ENCODE data around the gene FN1. TPM values are rescaled to one million over a fixed set of nuclear protein-coding genes. Genes with fewer than 3 reads are reported as not detected.
A peak's percentile ranks its signal among the peaks of the same experiment; 100 is the strongest.

FN1 gene
- total and polyA plus RNA-seq, 5 donors from 2014 or later = 0.45 to 0.89 (median 0.78) TPM; not detected in 1

DNA sequence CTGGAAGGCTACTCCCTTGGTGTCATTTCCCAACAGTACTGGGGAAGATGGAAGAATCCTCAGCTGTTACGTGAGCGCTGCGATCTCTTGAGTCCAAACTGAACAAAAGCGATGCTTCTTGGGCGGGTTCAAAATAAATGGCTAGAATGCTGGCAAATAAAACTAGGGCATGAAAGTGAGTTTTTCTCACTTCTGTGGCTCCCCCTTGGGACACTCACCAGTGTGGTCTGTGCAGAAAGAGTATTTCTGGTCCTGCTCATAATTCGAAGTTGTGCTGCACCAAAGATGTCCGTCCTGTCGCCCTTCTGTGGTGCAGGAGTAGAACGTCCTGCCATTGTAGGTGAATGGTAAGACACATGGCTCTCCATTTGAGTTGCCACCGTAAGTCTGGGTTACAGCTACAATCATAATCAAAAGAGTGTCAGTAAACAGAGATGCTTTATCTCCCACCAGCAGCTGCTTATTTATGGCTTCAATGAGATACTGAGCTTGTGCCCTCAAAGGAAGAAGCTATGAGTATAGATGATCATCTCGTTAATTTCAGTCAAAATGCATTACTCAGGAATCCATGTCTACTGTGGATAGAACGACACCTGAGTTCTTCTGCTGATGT, 11.8 kb downstream of the FN1 start:
- Histone ChIP-seq H3K27me3 (ENCODE audit: control insufficient read depth, insufficient read depth, low read length) (peaks cover 6% of the 10 kb centered on the region), H3K4me1 (ENCODE audit: control insufficient read depth, insufficient read depth, low read length, poor library complexity, severe bottlenecking) (no peaks in the 10 kb centered on the region), H3K27ac (ENCODE audit: insufficient read depth, low read length, poor library complexity, severe bottlenecking) (no peak overlapping the region), H3K36me3 (ENCODE audit: control insufficient read depth, insufficient read depth, low read length) (no peaks in the 10 kb centered on the region), H3K4me3 (ENCODE audit: low read depth, low read length) (no peak overlapping the region), H3K9me3 (ENCODE audit: control insufficient read depth in 2 of 2, low read length in 2 of 2) (no peaks in the 10 kb centered on the region)
- DNase-seq = no peak
- Mint-ChIP-seq H3K36me3 (no peaks in the 10 kb centered on the region), H3K4me3 (no peak overlapping the region), H3K9me3 (peaks cover 0 to 2% (median 0%) of the 10 kb centered on the region in 7 donors), H3K27ac (no peak overlapping the region), H3K27me3 (peaks cover 11% of the 10 kb centered on the region), H3K4me1 (no peaks in the 10 kb centered on the region)
- ATAC-seq (ENCODE audit: low read depth in 2 of 2) = no peak

DNA sequence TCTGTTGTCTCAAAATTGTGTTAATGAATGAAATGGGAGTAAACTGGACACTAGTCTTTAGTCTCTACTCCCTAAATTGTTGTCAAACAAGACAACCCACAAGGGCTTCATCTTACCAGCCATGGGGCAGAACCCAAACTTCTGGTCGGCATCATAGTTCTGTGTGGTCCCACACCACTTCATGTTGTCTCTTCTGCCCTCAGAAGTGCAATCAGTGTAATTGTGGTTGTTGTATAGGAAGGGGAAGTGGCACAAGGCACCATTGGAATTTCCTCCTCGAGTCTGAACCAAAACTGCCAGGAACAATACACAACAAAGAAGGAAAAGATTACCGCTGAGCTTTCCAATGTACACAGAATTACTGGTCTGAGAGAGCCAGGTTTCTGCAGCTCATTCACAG, 12.6 kb downstream of the FN1 start:
- H3K4me1 Mint-ChIP-seq = no peaks in the 10 kb centered on the region
- H3K9me3 Mint-ChIP-seq = peaks cover 0 to 2% (median 0%) of the 10 kb centered on the region in 7 donors
- Histone ChIP-seq H3K27me3 (ENCODE audit: control insufficient read depth, insufficient read depth, low read length) (peaks cover 4% of the 10 kb centered on the region), H3K9me3 (ENCODE audit: control insufficient read depth in 2 of 2, low read length in 2 of 2) (no peaks in the 10 kb centered on the region), H3K27ac (ENCODE audit: insufficient read depth, low read length, poor library complexity, severe bottlenecking) (no peak overlapping the region), H3K4me3 (ENCODE audit: low read depth, low read length) (no peak overlapping the region), H3K36me3 (ENCODE audit: control insufficient read depth, insufficient read depth, low read length) (no peaks in the 10 kb centered on the region), H3K4me1 (ENCODE audit: control insufficient read depth, insufficient read depth, low read length, poor library complexity, severe bottlenecking) (no peaks in the 10 kb centered on the region)
- no peaks in the 10 kb centered on the region for H3K36me3 Mint-ChIP-seq
- H3K27ac Mint-ChIP-seq = no peak overlapping the region
- H3K4me3 Mint-ChIP-seq = no peak overlapping the region
- DNase-seq = no peak
- peaks cover 5% of the 10 kb centered on the region for H3K27me3 Mint-ChIP-seq
- ATAC-seq (ENCODE audit: low read depth in 2 of 2) = no peak

DNA sequence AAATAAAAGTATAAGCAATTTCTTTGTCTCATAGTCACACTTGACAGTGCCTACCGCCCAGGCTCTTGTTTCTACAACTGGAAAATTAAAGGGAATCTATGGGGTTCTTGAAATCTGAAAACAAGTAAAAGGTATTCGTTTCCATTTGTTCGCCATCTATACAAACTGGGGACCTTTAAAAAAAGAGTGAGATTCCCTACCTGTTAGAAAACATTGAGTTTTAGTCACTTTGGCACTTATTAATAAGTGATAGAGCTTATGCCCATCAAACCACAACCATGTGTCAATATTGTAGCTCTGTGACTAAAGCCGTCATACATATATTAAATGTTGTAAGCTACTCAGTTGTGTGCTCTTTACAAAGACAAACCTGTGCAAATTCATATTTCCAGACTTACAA, 13.2 kb downstream of the FN1 start:
- Mint-ChIP-seq H3K9me3 (peaks cover 0 to 2% (median 0%) of the 10 kb centered on the region in 7 donors), H3K27ac (no peak overlapping the region), H3K27me3 (peaks cover 5% of the 10 kb centered on the region), H3K4me3 (no peak overlapping the region), H3K4me1 (no peaks in the 10 kb centered on the region), H3K36me3 (no peaks in the 10 kb centered on the region)
- Histone ChIP-seq H3K4me3 (ENCODE audit: low read depth, low read length) (no peak overlapping the region), H3K9me3 (ENCODE audit: control insufficient read depth in 2 of 2, low read length in 2 of 2) (no peaks in the 10 kb centered on the region), H3K27ac (ENCODE audit: insufficient read depth, low read length, poor library complexity, severe bottlenecking) (no peak overlapping the region), H3K27me3 (ENCODE audit: control insufficient read depth, insufficient read depth, low read length) (peaks cover 2% of the 10 kb centered on the region), H3K36me3 (ENCODE audit: control insufficient read depth, insufficient read depth, low read length) (no peaks in the 10 kb centered on the region), H3K4me1 (ENCODE audit: control insufficient read depth, insufficient read depth, low read length, poor library complexity, severe bottlenecking) (no peaks in the 10 kb centered on the region)
- ATAC-seq (ENCODE audit: low read depth in 2 of 2) (no peak), DNase-seq (no peak)

DNA sequence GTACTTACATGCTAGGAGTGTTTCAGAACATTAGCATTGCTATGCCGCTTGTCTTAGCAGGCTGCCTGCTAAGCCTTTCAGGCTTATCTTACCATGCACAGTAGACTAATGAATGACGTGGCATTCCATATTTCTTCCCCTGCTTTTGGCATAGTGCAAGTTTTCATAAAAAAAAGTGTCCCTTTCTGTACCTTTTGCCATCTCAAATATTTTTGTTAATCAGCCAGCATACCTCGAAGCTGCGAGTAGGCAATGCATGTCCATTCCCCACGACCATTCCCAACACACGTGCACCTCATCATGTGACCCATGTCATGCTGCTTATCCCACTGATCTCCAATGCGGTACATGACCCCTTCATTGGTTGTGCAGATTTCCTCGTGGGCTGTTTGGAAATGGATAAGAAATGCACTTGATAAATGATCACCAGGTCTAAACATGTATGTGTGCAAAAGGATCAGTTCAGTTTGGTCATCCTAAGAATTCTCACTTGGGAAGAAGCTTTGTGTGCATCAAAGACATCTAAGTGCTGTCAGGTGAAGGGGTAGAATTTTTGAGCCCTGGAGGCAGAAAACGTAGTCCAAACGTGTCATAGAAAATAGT, 13.9 kb downstream of the FN1 start:
- Mint-ChIP-seq H3K4me3 (no peak overlapping the region), H3K4me1 (no peaks in the 10 kb centered on the region), H3K9me3 (peaks cover 0 to 2% (median 0%) of the 10 kb centered on the region in 7 donors), H3K27ac (no peak overlapping the region), H3K36me3 (no peaks in the 10 kb centered on the region), H3K27me3 (peaks cover 10% of the 10 kb centered on the region)
- Histone ChIP-seq H3K36me3 (ENCODE audit: control insufficient read depth, insufficient read depth, low read length) (no peaks in the 10 kb centered on the region), H3K27ac (ENCODE audit: insufficient read depth, low read length, poor library complexity, severe bottlenecking) (no peak overlapping the region), H3K27me3 (ENCODE audit: control insufficient read depth, insufficient read depth, low read length) (peaks cover 2% of the 10 kb centered on the region), H3K4me1 (ENCODE audit: control insufficient read depth, insufficient read depth, low read length, poor library complexity, severe bottlenecking) (no peaks in the 10 kb centered on the region), H3K9me3 (ENCODE audit: control insufficient read depth in 2 of 2, low read length in 2 of 2) (no peaks in the 10 kb centered on the region), H3K4me3 (ENCODE audit: low read depth, low read length) (no peak overlapping the region)
- no peak for ATAC-seq (ENCODE audit: low read depth in 2 of 2)
- DNase-seq = no peak

DNA sequence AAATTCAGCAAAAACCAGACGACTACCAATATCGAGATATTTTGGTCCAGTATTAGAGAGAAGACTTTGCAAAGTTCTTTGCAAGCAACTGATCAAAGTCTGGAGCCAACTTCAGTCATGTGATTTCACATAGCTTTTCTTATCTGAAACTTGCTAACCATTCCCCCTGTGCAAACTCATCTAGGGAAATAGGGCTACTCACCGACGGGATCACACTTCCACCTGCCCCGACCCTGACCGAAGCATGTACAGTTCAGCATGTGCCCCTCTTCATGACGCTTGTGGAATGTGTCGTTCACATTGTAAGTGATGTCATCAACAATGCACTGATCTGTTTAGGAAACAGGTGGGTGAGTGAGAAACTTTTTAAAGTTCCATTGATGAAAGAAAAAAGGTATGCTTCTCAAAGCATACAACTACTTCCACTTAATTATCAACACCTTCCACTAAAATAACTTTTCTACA, 15.4 kb downstream of the FN1 start:
- H3K9me3 Mint-ChIP-seq = no peaks in the 10 kb centered on the region
- DNase-seq (no peak), ATAC-seq (ENCODE audit: low read depth in 2 of 2) (no peak)
- H3K27me3 Mint-ChIP-seq = peaks cover 10% of the 10 kb centered on the region
- H3K27ac Mint-ChIP-seq = no peak overlapping the region
- Histone ChIP-seq H3K27ac (ENCODE audit: insufficient read depth, low read length, poor library complexity, severe bottlenecking) (no peak overlapping the region), H3K9me3 (ENCODE audit: control insufficient read depth in 2 of 2, low read length in 2 of 2) (no peaks in the 10 kb centered on the region), H3K36me3 (ENCODE audit: control insufficient read depth, insufficient read depth, low read length) (no peaks in the 10 kb centered on the region), H3K4me1 (ENCODE audit: control insufficient read depth, insufficient read depth, low read length, poor library complexity, severe bottlenecking) (no peaks in the 10 kb centered on the region), H3K4me3 (ENCODE audit: low read depth, low read length) (no peak overlapping the region), H3K27me3 (ENCODE audit: control insufficient read depth, insufficient read depth, low read length) (peaks cover 2% of the 10 kb centered on the region)
- H3K4me1 Mint-ChIP-seq = no peaks in the 10 kb centered on the region
- H3K4me3 Mint-ChIP-seq = no peak overlapping the region
- no peaks in the 10 kb centered on the region for H3K36me3 Mint-ChIP-seq

DNA sequence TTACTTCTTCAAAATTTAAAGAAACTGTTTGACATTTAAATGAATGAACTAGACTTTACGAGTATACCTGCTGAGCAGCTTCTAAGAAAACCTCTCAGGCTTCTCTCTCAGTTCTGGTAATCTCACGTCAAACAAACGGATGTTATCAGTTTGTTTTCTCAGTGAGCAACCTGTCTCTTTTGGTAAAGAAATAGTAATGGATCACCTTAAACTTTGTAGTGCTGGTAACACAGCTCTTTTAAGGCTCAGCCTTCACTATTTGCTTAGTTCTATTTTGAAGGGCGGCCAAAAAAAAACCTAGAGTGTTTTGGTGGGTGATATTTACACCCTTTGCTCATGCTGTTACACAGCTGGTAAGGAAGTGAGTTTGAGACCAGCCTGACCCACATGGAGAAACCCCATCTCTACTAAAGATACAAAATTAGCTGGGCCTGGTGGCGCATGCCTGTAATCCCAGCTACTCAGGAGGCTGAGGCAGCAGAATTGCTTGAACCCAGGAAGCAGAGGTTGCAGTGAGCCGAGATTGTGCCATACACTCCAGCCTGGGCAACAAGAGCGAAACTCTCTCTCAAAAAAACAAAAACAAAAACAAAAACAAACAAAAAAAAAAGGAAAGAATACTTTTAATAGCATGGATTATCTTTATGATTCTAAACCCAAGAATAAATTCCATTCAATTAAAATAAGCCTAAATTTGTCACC, 15.9 kb downstream of the FN1 start:
- H3K27ac ChIP-seq (ENCODE audit: insufficient read depth, low read length, poor library complexity, severe bottlenecking) = no peak overlapping the region
- H3K36me3 ChIP-seq (ENCODE audit: control insufficient read depth, insufficient read depth, low read length) = no peaks in the 10 kb centered on the region
- DNase-seq (peak in 1 of 3 donors; percentile 60), ATAC-seq (ENCODE audit: low read depth in 2 of 2) (no peak)
- H3K4me1 Mint-ChIP-seq = no peaks in the 10 kb centered on the region
- H3K27me3 ChIP-seq (ENCODE audit: control insufficient read depth, insufficient read depth, low read length) = peaks cover 2% of the 10 kb centered on the region
- H3K9me3 ChIP-seq (ENCODE audit: control insufficient read depth in 2 of 2, low read length in 2 of 2) = no peaks in the 10 kb centered on the region
- H3K9me3 Mint-ChIP-seq = no peaks in the 10 kb centered on the region
- H3K36me3 Mint-ChIP-seq = no peaks in the 10 kb centered on the region
- no peak overlapping the region for H3K4me3 Mint-ChIP-seq
- H3K27me3 Mint-ChIP-seq = peaks cover 10% of the 10 kb centered on the region
- H3K27ac Mint-ChIP-seq = no peak overlapping the region
- H3K4me3 ChIP-seq (ENCODE audit: low read depth, low read length) = no peak overlapping the region
- H3K4me1 ChIP-seq (ENCODE audit: control insufficient read depth, insufficient read depth, low read length, poor library complexity, severe bottlenecking) = no peaks in the 10 kb centered on the region

DNA sequence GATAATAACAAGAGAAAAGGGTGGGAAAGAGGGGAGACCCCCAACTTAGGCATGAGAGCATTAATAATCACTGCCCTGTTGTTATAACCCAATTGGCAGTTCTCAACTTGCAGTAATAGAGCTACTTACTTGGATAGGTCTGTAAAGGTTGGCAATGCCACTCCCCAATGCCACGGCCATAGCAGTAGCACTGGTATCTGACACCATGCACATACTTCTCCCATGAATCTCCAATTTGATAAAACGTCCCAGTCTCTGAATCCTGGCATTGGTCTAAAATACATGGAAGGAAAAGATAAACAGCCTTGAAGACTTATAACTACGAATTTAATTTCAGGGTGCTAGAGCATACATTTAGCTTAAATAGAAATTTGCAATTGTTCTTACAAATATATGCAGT, 16.8 kb downstream of the FN1 start:
- no peak overlapping the region for H3K27ac Mint-ChIP-seq
- no peak overlapping the region for H3K4me3 ChIP-seq (ENCODE audit: low read depth, low read length)
- H3K9me3 Mint-ChIP-seq = no peaks in the 10 kb centered on the region
- no peaks in the 10 kb centered on the region for H3K9me3 ChIP-seq (ENCODE audit: control insufficient read depth in 2 of 2, low read length in 2 of 2)
- no peaks in the 10 kb centered on the region for H3K36me3 ChIP-seq (ENCODE audit: control insufficient read depth, insufficient read depth, low read length)
- no peaks in the 10 kb centered on the region for H3K4me1 ChIP-seq (ENCODE audit: control insufficient read depth, insufficient read depth, low read length, poor library complexity, severe bottlenecking)
- H3K27ac ChIP-seq (ENCODE audit: insufficient read depth, low read length, poor library complexity, severe bottlenecking) = no peak overlapping the region
- no peak for DNase-seq
- no peak for ATAC-seq (ENCODE audit: low read depth in 2 of 2)
- peaks cover 2% of the 10 kb centered on the region for H3K27me3 ChIP-seq (ENCODE audit: control insufficient read depth, insufficient read depth, low read length)
- H3K36me3 Mint-ChIP-seq = no peaks in the 10 kb centered on the region
- peaks cover 10% of the 10 kb centered on the region for H3K27me3 Mint-ChIP-seq
- no peak overlapping the region for H3K4me3 Mint-ChIP-seq
- H3K4me1 Mint-ChIP-seq = no peaks in the 10 kb centered on the region
